Measurements from ENCODE around the gene TACC2.
"Not testable (repeated sequence)": the region's sequence is repeated elsewhere in the genome, so short reads cannot be mapped to it uniquely, and the experiment has no call there.

Gene TACC2

GRCh38 chr10:122191936-122192541, 203.1 kb downstream of the TACC2 start:
- DNase-seq (ENCODE audit: low read depth, low spot score), result no peak

- no peak for DNase-seq (ENCODE audit: low read depth, low spot score)
Observed at GRCh38 chr10:122194251-122194650, 205.3 kb downstream of the TACC2 start.

- no peak for DNase-seq (ENCODE audit: low read depth, low spot score)
Observed at GRCh38 chr10:122196218-122196617, 207.3 kb downstream of the TACC2 start.

- DNase-seq (ENCODE audit: low read depth, low spot score), result no peak
Observed at GRCh38 chr10:122197611-122198222, 208.8 kb downstream of the TACC2 start.

GRCh38 chr10:122198631-122199030, 209.7 kb downstream of the TACC2 start:
- DNase-seq (ENCODE audit: low read depth, low spot score), result no peak

GRCh38 chr10:122199070-122199469, 210.1 kb downstream of the TACC2 start:
- DNase-seq (ENCODE audit: low read depth, low spot score), result no peak

- DNase-seq (ENCODE audit: low read depth, low spot score), result no peak
Observed at GRCh38 chr10:122199689-122200088, 210.7 kb downstream of the TACC2 start.

GRCh38 chr10:122201401-122201800, 212.4 kb downstream of the TACC2 start:
- no peak for DNase-seq (ENCODE audit: low read depth, low spot score)

- DNase-seq (ENCODE audit: low read depth, low spot score), result not testable (repeated sequence)
Observed at GRCh38 chr10:122203180-122203579, 214.2 kb downstream of the TACC2 start.

GRCh38 chr10:122204691-122205489, 215.9 kb downstream of the TACC2 start:
- DNase-seq (ENCODE audit: low read depth, low spot score), result no peak

- DNase-seq (ENCODE audit: low read depth, low spot score), result no peak
Observed at GRCh38 chr10:122206471-122207065, 217.6 kb downstream of the TACC2 start.

- DNase-seq (ENCODE audit: low read depth, low spot score), result no peak
Observed at GRCh38 chr10:122207163-122207562, 218.2 kb downstream of the TACC2 start.

- no peak for DNase-seq (ENCODE audit: low read depth, low spot score)
Observed at GRCh38 chr10:122207596-122207995, 218.6 kb downstream of the TACC2 start.

- DNase-seq (ENCODE audit: low read depth, low spot score), result no peak
Observed at GRCh38 chr10:122208571-122209430, 219.8 kb downstream of the TACC2 start.

GRCh38 chr10:122210481-122211265, 221.7 kb downstream of the TACC2 start:
- no peak for DNase-seq (ENCODE audit: low read depth, low spot score)

GRCh38 chr10:122213364-122213763, 224.4 kb downstream of the TACC2 start:
- no peak for DNase-seq (ENCODE audit: low read depth, low spot score)

- DNase-seq (ENCODE audit: low read depth, low spot score), result no peak
Observed at GRCh38 chr10:122213766-122214165, 224.8 kb downstream of the TACC2 start.

- DNase-seq (ENCODE audit: low read depth, low spot score), result no peak
Observed at GRCh38 chr10:122216047-122216446, 227.1 kb downstream of the TACC2 start.

GRCh38 chr10:122219340-122219739, 230.4 kb downstream of the TACC2 start:
- DNase-seq (ENCODE audit: low read depth, low spot score), result no peak

- DNase-seq (ENCODE audit: low read depth, low spot score), result no peak
Observed at GRCh38 chr10:122220736-122221135, 231.8 kb downstream of the TACC2 start.

- DNase-seq (ENCODE audit: low read depth, low spot score), result no peak
Observed at GRCh38 chr10:122221958-122222357, 233.0 kb downstream of the TACC2 start.
